C4-2B (cell line): ENCODE data around the gene NFASC.

ENCODE experiments used
- CTCF ChIP-seq: fragments of 450-650 bp; conservative IDR thresholded peaks from 2 replicates; pipeline ENCODE4 v1.5.1; 2017; ENCODE audit warnings: mild to moderate bottlenecking
- ZFX ChIP-seq: fragments of 450-650 bp; IDR thresholded peaks from 2 replicates; pipeline ENCODE4 v1.6.1; 2017

- TF ChIP-seq CTCF (no peak), ZFX (no peak)
Observed at GRCh38 chr1:204854286-204854685, 16.4 kb upstream of the NFASC start.
